Tibial artery (tissue), 4 donors: ENCODE data around the gene SLIT3.

Source experiments
- DNase-seq, 2 donors: peaks; one replicate each; pipeline ENCODE4 v3.0.0-alpha.2; 2019
- H3K27ac ChIP-seq, 2 donors: fragments of 200-600 bp; sonication (generic) in 1 of 2; 1 replicate in 1 of 2; 2 replicates in 1 of 2; pipeline ENCODE4 v1.5.1; 2018 to 2019; ENCODE audit warnings: mild to moderate bottlenecking in 1 of 2
- H3K27me3 ChIP-seq, 2 donors: fragments of 200-600 bp; sonication (generic) in 1 of 2; one replicate each; pipeline versions ENCODE4 v1.5.1 to v1.6.0; 2016 to 2019
- H3K36me3 ChIP-seq, 3 donors: fragments of 200-600 bp; sonication (generic) in 2 of 3; one replicate each; pipeline ENCODE4 v1.5.1; 2016 to 2019; ENCODE audit warnings: mild to moderate bottlenecking in 2 of 3
- H3K4me1 ChIP-seq, 4 donors: fragments of 200-600 bp; sonication (generic) in 2 of 4; 1 replicate in 3 of 4; 2 replicates in 1 of 4; pipeline ENCODE4 v1.5.1; 2016 to 2019
- H3K4me3 ChIP-seq, 2 donors: fragments of 200-600 bp; sonication (generic) in 1 of 2; 1 replicate in 1 of 2; 2 replicates in 1 of 2; pipeline ENCODE4 v1.5.1; 2018 to 2019; ENCODE audit warnings: mild to moderate bottlenecking in 2 of 2
- H3K9me3 ChIP-seq, 3 donors: fragments of 200-600 bp; sonication (generic) in 1 of 3; one replicate each; pipeline ENCODE4 v1.5.1; 2016 to 2019
- CTCF ChIP-seq, 2 experiments: fragments of 200-600 bp in 1 of 2; fragments of 450-650 bp in 1 of 2; IDR thresholded peaks; one replicate each; pipeline ENCODE4 v1.5.1; 2017 to 2019; ENCODE audit warnings: antibody characterized with exemption in 2 of 2, mild to moderate bottlenecking in 1 of 2, moderate library complexity in 1 of 2
- intact Hi-C: fragments of 100-400 bp; cut with DNase I; formaldehyde crosslinking; loops from one replicate; pipeline ENCODE4 v1.15.0; 2023; ENCODE audit warnings: low total_unique reads

Gene SLIT3

DNA sequence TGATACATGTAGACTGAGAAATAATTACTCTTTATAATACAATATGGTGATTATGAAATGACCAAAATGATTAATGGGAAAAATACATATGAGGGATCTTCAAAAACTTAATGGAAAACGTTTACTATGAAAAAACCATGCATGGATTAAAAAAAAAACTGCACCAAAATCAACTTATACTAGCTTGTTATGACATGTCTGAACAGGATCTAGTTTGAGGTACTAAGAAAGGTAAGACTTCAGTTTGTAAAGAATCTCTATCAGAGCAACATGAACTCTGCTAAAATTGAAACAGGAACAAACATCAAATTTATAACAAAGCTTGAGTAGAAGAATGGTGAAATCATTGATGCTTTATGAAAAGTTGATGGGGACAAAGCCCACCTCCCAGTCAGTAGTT lies 178.0 kb downstream of the SLIT3 start:
- DNase-seq, result no peak
- intact Hi-C loops, result no loop called here
- no peak overlapping the region for H3K4me3 ChIP-seq
- H3K27ac ChIP-seq, result no peak overlapping the region
- H3K9me3 ChIP-seq, result no peaks in the 10 kb centered on the region
- H3K27me3 ChIP-seq, result no peaks in the 10 kb centered on the region
- no peaks in the 10 kb centered on the region for H3K36me3 ChIP-seq
- no peak for TF ChIP-seq CTCF (IDR thresholded peaks at IDR 0.05)
- H3K4me1 ChIP-seq, result peaks cover 0 to 16% (median 5%) of the 10 kb centered on the region in 4 donors

GRCh38 chr5:169121630-169122420 lies 179.1 kb downstream of the SLIT3 start:
- Histone ChIP-seq H3K27ac (no peak overlapping the region), H3K4me3 (no peak overlapping the region), H3K27me3 (no peaks in the 10 kb centered on the region), H3K36me3 (no peaks in the 10 kb centered on the region), H3K4me1 (peaks cover 0 to 27% (median 11%) of the 10 kb centered on the region in 4 donors), H3K9me3 (no peaks in the 10 kb centered on the region)
- intact Hi-C loops, result no loop called here
- no peak for DNase-seq
- TF ChIP-seq CTCF (IDR thresholded peaks at IDR 0.05), result no peak

GRCh38 chr5:169119288-169120048 lies 181.5 kb downstream of the SLIT3 start:
- no peak for DNase-seq
- Histone ChIP-seq H3K27me3 (no peaks in the 10 kb centered on the region), H3K4me1 (peaks cover 0 to 42% (median 17%) of the 10 kb centered on the region in 4 donors), H3K9me3 (no peaks in the 10 kb centered on the region), H3K27ac (no peak overlapping the region), H3K4me3 (no peak overlapping the region), H3K36me3 (no peaks in the 10 kb centered on the region)
- intact Hi-C loops, result no loop called here
- TF ChIP-seq CTCF (IDR thresholded peaks at IDR 0.05), result no peak

DNA sequence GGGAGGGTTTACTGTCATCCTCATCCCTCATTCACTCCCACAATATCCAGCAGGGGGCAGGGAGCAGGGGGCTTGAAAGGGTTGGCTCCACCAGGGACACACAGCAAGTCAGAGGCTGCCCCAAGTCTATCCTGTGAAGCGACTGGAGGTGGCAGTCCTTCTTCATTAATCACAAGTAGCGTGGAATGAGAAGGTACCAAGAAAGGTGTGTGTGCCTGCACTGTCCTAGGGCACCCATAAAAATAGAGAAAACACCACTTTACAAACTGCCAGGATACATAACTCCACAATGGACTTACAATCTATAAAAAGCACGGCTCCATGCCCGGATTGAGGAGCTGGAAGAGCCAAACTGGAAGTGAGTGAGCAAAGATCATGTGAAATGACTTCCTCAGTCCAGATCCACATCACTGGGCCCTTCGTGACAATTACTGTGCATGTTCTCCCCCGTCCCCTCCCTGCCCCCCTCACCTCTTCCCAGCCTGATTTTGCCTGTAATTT lies 183.9 kb downstream of the SLIT3 start:
- Histone ChIP-seq H3K4me1 (peaks cover 0 to 48% (median 21%) of the 10 kb centered on the region in 4 donors), H3K4me3 (no peak overlapping the region), H3K9me3 (no peaks in the 10 kb centered on the region), H3K27me3 (no peaks in the 10 kb centered on the region), H3K27ac (peak overlapping the region; percentile 70 to 75), H3K36me3 (no peaks in the 10 kb centered on the region)
- TF ChIP-seq CTCF (IDR thresholded peaks at IDR 0.05), result peak in 1 of 2 experiments; percentile 28
- DNase-seq, result peak; percentile 84 to 85
- intact Hi-C loops, result no loop called here

DNA sequence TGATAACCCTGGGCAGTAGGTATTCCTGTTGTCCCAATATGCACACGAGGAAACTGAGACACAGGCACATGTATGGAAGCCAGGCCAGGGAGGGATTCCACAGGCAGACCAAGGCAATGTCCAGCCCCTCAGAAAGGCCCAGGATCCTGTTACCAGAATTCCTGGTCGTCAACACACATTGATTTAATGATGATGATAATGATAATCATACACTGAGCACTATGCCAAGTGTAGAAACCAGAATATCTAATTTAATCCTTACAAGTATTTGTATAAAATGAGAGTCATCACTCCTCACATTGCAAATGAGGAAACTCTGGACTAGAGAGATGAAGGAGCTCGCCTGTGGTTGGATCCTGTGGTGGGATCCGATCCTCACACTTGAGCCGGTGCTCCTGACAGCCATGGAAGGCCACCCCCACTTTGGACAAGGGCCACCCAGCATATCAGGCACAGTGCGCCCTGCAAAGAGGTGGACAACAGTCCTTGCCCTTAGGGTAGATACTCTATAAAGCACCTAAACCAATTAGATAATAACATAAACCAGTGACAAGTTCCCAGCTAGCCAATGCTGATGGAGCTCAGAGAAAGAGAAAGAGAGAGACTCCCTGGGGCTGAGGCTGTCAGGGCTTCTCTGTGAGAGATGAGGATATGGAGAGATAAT lies 185.3 kb downstream of the SLIT3 start:
- peaks cover 0 to 44% (median 21%) of the 10 kb centered on the region in 4 donors for H3K4me1 ChIP-seq
- intact Hi-C loops, result no loop called here
- no peak overlapping the region for H3K27ac ChIP-seq

More for the DNA sequence above, 185.3 kb downstream of the SLIT3 start:
- Histone ChIP-seq H3K27me3 (no peaks in the 10 kb centered on the region), H3K9me3 (no peaks in the 10 kb centered on the region), H3K36me3 (no peaks in the 10 kb centered on the region), H3K4me3 (no peak overlapping the region)
- DNase-seq, result peak in 1 of 2 donors; percentile 34
- TF ChIP-seq CTCF (IDR thresholded peaks at IDR 0.05), result no peak
